Liver (tissue), 9 donors: ENCODE measurements around the gene AIG1. TPM values are rescaled to one million over a fixed set of nuclear protein-coding genes. Genes with fewer than 3 reads are reported as not detected.

Experiments
- DNase-seq: peaks from one replicate; pipeline ENCODE4 v3.0.0-alpha.2; 2017; ENCODE audit warnings: low spot score
- H3K27ac ChIP-seq, 2 donors: one replicate each; pipeline ENCODE4 v1.7.0; 2013; ENCODE audit warnings: inconsistent platforms in 2 of 2, low read length in 2 of 2, control low read depth in 1 of 2, low read depth in 1 of 2, mild to moderate bottlenecking in 1 of 2
- H3K27me3 ChIP-seq, 4 donors: one replicate each; pipeline versions ENCODE4 v1.6.1 to v1.7.0; 2013; ENCODE audit warnings: low read length in 3 of 4, inconsistent platforms in 1 of 4, mild to moderate bottlenecking in 1 of 4, moderate library complexity in 1 of 4; ENCODE audit not compliant: control insufficient read depth in 4 of 4, insufficient read depth in 4 of 4
- H3K36me3 ChIP-seq, 4 donors: one replicate each; pipeline versions ENCODE4 v1.6.1 to v1.7.0; 2013; ENCODE audit warnings: low read length in 3 of 4, mild to moderate bottlenecking in 3 of 4, low read depth in 1 of 4, moderate library complexity in 1 of 4; ENCODE audit not compliant: control insufficient read depth in 4 of 4, insufficient read depth in 3 of 4
- H3K4me1 ChIP-seq, 4 donors: one replicate each; pipeline versions ENCODE4 v1.6.1 to v1.7.0; 2013; ENCODE audit warnings: low read length in 3 of 4, mild to moderate bottlenecking in 3 of 4, moderate library complexity in 1 of 4; ENCODE audit not compliant: control insufficient read depth in 4 of 4, insufficient read depth in 4 of 4
- H3K4me3 ChIP-seq, 3 donors: one replicate each; pipeline versions ENCODE4 v1.6.1 to v1.7.0; 2013; ENCODE audit warnings: low read length in 3 of 3, control low read depth in 1 of 3, low read depth in 1 of 3, mild to moderate bottlenecking in 1 of 3
- H3K9ac ChIP-seq, 2 donors: one replicate each; pipeline ENCODE4 v1.7.0; 2013; ENCODE audit warnings: low read length in 2 of 2, mild to moderate bottlenecking in 2 of 2, moderate library complexity in 2 of 2, control low read depth in 1 of 2, low read depth in 1 of 2
- H3K9me3 ChIP-seq, 4 donors: one replicate each; pipeline versions ENCODE4 v1.6.1 to v1.7.0; 2013; ENCODE audit warnings: low read length in 3 of 4; ENCODE audit not compliant: control insufficient read depth in 4 of 4
- ATF3 ChIP-seq: IDR thresholded peaks from 2 replicates; pipeline ENCODE4 v1.6.1; 2016; ENCODE audit warnings: antibody characterized with exemption
- CTCF ChIP-seq: fragments of 150-350 bp; IDR thresholded peaks from 2 replicates; pipeline ENCODE4 v1.5.1; 2017; ENCODE audit warnings: improper control_type of control experiment, low read depth, low read length; ENCODE audit not compliant: missing input control
- EGR1 ChIP-seq, 2 donors: IDR thresholded peaks; 2 replicates each; pipeline ENCODE4 v1.6.1; 2016 to 2018; ENCODE audit warnings: antibody characterized with exemption in 2 of 2, low read depth in 2 of 2
- FOXA1 ChIP-seq: IDR thresholded peaks from 2 replicates; pipeline ENCODE4 v1.6.1; 2016; ENCODE audit warnings: antibody characterized with exemption
- FOXA2 ChIP-seq: IDR thresholded peaks from 2 replicates; pipeline ENCODE4 v1.6.1; 2016; ENCODE audit warnings: antibody characterized with exemption
- GABPA ChIP-seq, 2 donors: IDR thresholded peaks in 1 of 2; conservative IDR thresholded peaks in 1 of 2; 2 replicates each; pipeline ENCODE4 v1.6.1; 2016; ENCODE audit warnings: antibody characterized with exemption in 2 of 2, mild to moderate bottlenecking in 1 of 2, moderate library complexity in 1 of 2
- HNF4A ChIP-seq, 2 donors: conservative IDR thresholded peaks; 2 replicates each; pipeline ENCODE4 v1.6.1; 2016; ENCODE audit warnings: antibody characterized with exemption in 2 of 2, mild to moderate bottlenecking in 2 of 2
- HNF4G ChIP-seq: IDR thresholded peaks from 2 replicates; pipeline ENCODE4 v1.6.1; 2016; ENCODE audit warnings: antibody characterized with exemption
- JUND ChIP-seq, 2 donors: IDR thresholded peaks; 2 replicates each; pipeline ENCODE4 v1.6.1; 2016; ENCODE audit warnings: antibody characterized with exemption in 2 of 2
- MAX ChIP-seq: IDR thresholded peaks from 2 replicates; pipeline ENCODE4 v1.6.1; 2016; ENCODE audit warnings: antibody characterized with exemption
- NR2F2 ChIP-seq: IDR thresholded peaks from 2 replicates; pipeline ENCODE4 v1.6.1; 2016; ENCODE audit warnings: antibody characterized with exemption
- RAD21 ChIP-seq, 2 donors: IDR thresholded peaks; 2 replicates each; pipeline ENCODE4 v1.6.1; 2016; ENCODE audit warnings: antibody characterized with exemption in 2 of 2, mild to moderate bottlenecking in 2 of 2
- REST ChIP-seq: IDR thresholded peaks from 2 replicates; pipeline ENCODE4 v1.6.1; 2016; ENCODE audit warnings: antibody characterized with exemption, mild to moderate bottlenecking
- RXRA ChIP-seq, 2 donors: IDR thresholded peaks; 2 replicates each; pipeline ENCODE4 v1.6.1; 2017 to 2018; ENCODE audit warnings: antibody characterized with exemption in 2 of 2, mild to moderate bottlenecking in 1 of 2
- SP1 ChIP-seq: IDR thresholded peaks from 2 replicates; pipeline ENCODE4 v1.6.1; 2018; ENCODE audit warnings: antibody characterized with exemption, mild to moderate bottlenecking
- TAF1 ChIP-seq: conservative IDR thresholded peaks from 2 replicates; pipeline ENCODE4 v1.6.1; 2016; ENCODE audit warnings: antibody characterized with exemption, mild to moderate bottlenecking
- YY1 ChIP-seq: IDR thresholded peaks from 2 replicates; pipeline ENCODE4 v1.6.1; 2016; ENCODE audit warnings: antibody characterized with exemption, mild to moderate bottlenecking
- ZBTB33 ChIP-seq: IDR thresholded peaks from 2 replicates; pipeline ENCODE4 v1.6.1; 2016; ENCODE audit warnings: antibody characterized with exemption
- polyA plus RNA-seq, 2 donors: library from polyadenylated mRNA; stranded (reverse) in 1 of 2; unstranded in 1 of 2; fragments of 200-250 nt in 1 of 2; fragments of >200 nt in 1 of 2; fragmentation: Nextera tagmentation in 1 of 2; extraction: Ambion mirVana in 1 of 2; gene quantifications; one replicate each; pipeline versions ENCODE4 v1.2.1 to v1.2.3, GENCODE V29; 2013 to 2015
- total RNA-seq, 2 donors: library from RNA; depleted of rRNA; stranded (reverse); fragments of >200 nt; gene quantifications; one replicate each; pipeline ENCODE4 v1.2.3, GENCODE V29; 2014
- donor health status: healthy.
- donor health status: healthy.
- donor health status: healthy.
- donor health status: healthy.
- donor health status: healthy.

The AIG1 gene
- total and polyA plus RNA-seq, 4 donors, result 74.8 to 169 (median 121) TPM

GRCh38 chr6:143191361-143191760 lies 130.7 kb downstream of the AIG1 start:
- Histone ChIP-seq H3K27me3 (no peaks in the 10 kb centered on the region), H3K36me3 (peaks cover 3 to 34% (median 13%) of the 10 kb centered on the region in 4 donors), H3K9me3 (no peaks in the 10 kb centered on the region), H3K4me3 (no peak overlapping the region), H3K27ac (no peak overlapping the region), H3K4me1 (no peaks in the 10 kb centered on the region), H3K9ac (no peak overlapping the region)
- TF ChIP-seq GABPA (IDR thresholded peaks at IDR 0.05 in 1 of 2, conservative IDR thresholded peaks at IDR 0.05 in 1 of 2) (no peak), FOXA1 (no peak), SP1 (no peak), JUND (IDR thresholded peaks at IDR 0.05) (no peak), RAD21 (IDR thresholded peaks at IDR 0.05) (no peak)
- DNase-seq, result no peak

GRCh38 chr6:143192766-143193165 lies 132.1 kb downstream of the AIG1 start:
- Histone ChIP-seq H3K27ac (no peak overlapping the region), H3K4me1 (no peaks in the 10 kb centered on the region), H3K4me3 (no peak overlapping the region), H3K27me3 (no peaks in the 10 kb centered on the region), H3K9me3 (no peaks in the 10 kb centered on the region), H3K9ac (no peak overlapping the region), H3K36me3 (peaks cover 3 to 23% (median 8%) of the 10 kb centered on the region in 4 donors)
- no peak for DNase-seq
- no peak for TF ChIP-seq HNF4A (conservative IDR thresholded peaks at IDR 0.05)
- TF ChIP-seq ATF3, result no peak
- TF ChIP-seq JUND (IDR thresholded peaks at IDR 0.05), result no peak
- TF ChIP-seq EGR1 (IDR thresholded peaks at IDR 0.05; ENCODE audit: low read depth in 2 of 2), result no peak
- no peak for TF ChIP-seq RXRA (IDR thresholded peaks at IDR 0.05)
- TF ChIP-seq CTCF, result no peak
- TF ChIP-seq FOXA1, result no peak
- no peak for TF ChIP-seq TAF1
- no peak for TF ChIP-seq SP1
- TF ChIP-seq GABPA (IDR thresholded peaks at IDR 0.05 in 1 of 2, conservative IDR thresholded peaks at IDR 0.05 in 1 of 2), result no peak
- no peak for TF ChIP-seq RAD21 (IDR thresholded peaks at IDR 0.05)
- TF ChIP-seq YY1, result no peak
- no peak for TF ChIP-seq ZBTB33
- no peak for TF ChIP-seq FOXA2
- no peak for TF ChIP-seq NR2F2
- no peak for TF ChIP-seq MAX
- no peak for TF ChIP-seq HNF4G
- TF ChIP-seq REST, result no peak
